ENCODE results near the gene FOXL2NB.

- TF ChIP-seq CTCF (IDR thresholded peaks at IDR 0.05) (no peak), POLR2AphosphoS5 (IDR thresholded peaks at IDR 0.05) (no peak)
These were observed 32.0 kb upstream of the FOXL2NB start for GRCh38 chr3:138914870-138915502.

Measured in prostate gland (tissue), 2 donors.